H1 (cell line): ENCODE data around the gene TMEM254. TPM values are rescaled to one million over a fixed set of nuclear protein-coding genes. Genes with fewer than 3 reads are reported as not detected.

ENCODE experiments used
- CTCF ChIA-PET: fragments of 300-600 bp; sonication (Branson Sonifier 250); formaldehyde crosslinking; loops from one replicate; lab custom pipeline; 2021; ENCODE audit not compliant: partially characterized antibody; lab: Charles Lee
- POLR2A ChIA-PET: fragments of 300-600 bp; sonication (Branson Sonifier 250); formaldehyde crosslinking; loops from one replicate; lab custom pipeline; 2021; ENCODE audit warnings: inconsistent platforms; ENCODE audit not compliant: partially characterized antibody; lab: Charles Lee
- DNase-seq, 2 experiments: peaks; one replicate each; pipeline versions ENCODE4 v3.0.0 to v3.0.0-alpha.2; 2010 to 2022; ENCODE audit warnings: low spot score in 2 of 2, low read depth in 1 of 2, mixed read lengths in 1 of 2
- FAIRE-seq: peaks from 2 replicates; lab custom pipeline; 2011; peaks lifted over from hg19 to GRCh38; lab: Jason Lieb, UNC
- H2AFZ ChIP-seq: 2 replicates; pipeline ENCODE4 v1.8.1; 2012; ENCODE audit warnings: low read length, inconsistent platforms
- H2AK5ac ChIP-seq: 2 replicates; pipeline ENCODE4 v1.6.1; 2013; ENCODE audit warnings: low read depth, low read length
- H2BK120ac ChIP-seq: replicated peaks from 2 replicates; pipeline ENCODE3; 2013; ENCODE audit warnings: low read depth, low read length, inconsistent platforms
- H2BK12ac ChIP-seq: 2 replicates; pipeline ENCODE4 v1.6.1; 2013; ENCODE audit warnings: low read depth, low read length
- H2BK15ac ChIP-seq: 2 replicates; pipeline ENCODE4 v1.6.1; 2013; ENCODE audit warnings: low read length
- H2BK20ac ChIP-seq: 2 replicates; pipeline ENCODE4 v1.6.1; 2013; ENCODE audit warnings: low read length
- H2BK5ac ChIP-seq: 2 replicates; pipeline ENCODE4 v1.6.1; 2013; ENCODE audit warnings: low read depth, low read length
- H3K14ac ChIP-seq: 2 replicates; pipeline ENCODE4 v1.6.1; 2013; ENCODE audit warnings: inconsistent platforms; ENCODE audit not compliant: insufficient read length
- H3K18ac ChIP-seq: 2 replicates; pipeline ENCODE4 v1.6.1; 2013; ENCODE audit warnings: low read length; ENCODE audit errors: extremely low read depth
- H3K23ac ChIP-seq: 2 replicates; pipeline ENCODE4 v1.6.1; 2013; ENCODE audit warnings: inconsistent platforms; ENCODE audit not compliant: insufficient read length
- H3K23me2 ChIP-seq: 2 replicates; pipeline ENCODE4 v1.6.1; 2013; ENCODE audit warnings: low read depth, low read length
- H3K27ac ChIP-seq: 2 replicates; pipeline ENCODE4 v1.6.1; 2011; ENCODE audit warnings: low read depth, low read length, inconsistent platforms
- H3K27me3 ChIP-seq, 4 experiments: replicated peaks in 1 of 4; 1 replicate in 1 of 4; 2 replicates in 3 of 4; pipeline versions ENCODE4 v1.6.1 to v1.8.1; 2011 to 2013; ENCODE audit warnings: low read length in 3 of 4, mild to moderate bottlenecking in 3 of 4, inconsistent platforms in 2 of 4, mixed read lengths in 2 of 4, moderate library complexity in 1 of 4; ENCODE audit not compliant: control insufficient read depth in 3 of 4, insufficient read depth in 3 of 4; ENCODE audit errors: extremely low read depth in 1 of 4
- H3K36me3 ChIP-seq, 4 experiments: 2 replicates each; pipeline versions ENCODE4 v1.6.1 to v1.8.1; 2011 to 2013; ENCODE audit warnings: mild to moderate bottlenecking in 4 of 4, low read length in 3 of 4, moderate library complexity in 2 of 4, control low read depth in 1 of 4, inconsistent platforms in 1 of 4; ENCODE audit not compliant: insufficient read depth in 4 of 4, control insufficient read depth in 2 of 4
- H3K4ac ChIP-seq: replicated peaks from 2 replicates; pipeline ENCODE3; 2013; ENCODE audit warnings: low read length, low read depth, mixed read lengths, inconsistent platforms; ENCODE audit not compliant: insufficient read length
- H3K4me1 ChIP-seq, 4 experiments: replicated peaks in 1 of 4; 1 replicate in 1 of 4; 2 replicates in 3 of 4; pipeline versions ENCODE4 v1.6.1 to v1.8.1; 2011 to 2013; ENCODE audit warnings: low read length in 3 of 4, inconsistent platforms in 2 of 4, mixed read lengths in 1 of 4; ENCODE audit not compliant: insufficient read depth in 4 of 4, control insufficient read depth in 3 of 4
- H3K4me2 ChIP-seq, 2 experiments: 2 replicates each; pipeline versions ENCODE4 v1.6.1 to v1.8.1; 2011 to 2013; ENCODE audit warnings: low read depth in 2 of 2, low read length in 2 of 2, control low read depth in 1 of 2, inconsistent platforms in 1 of 2, mild to moderate bottlenecking in 1 of 2; ENCODE audit not compliant: insufficient read depth in 1 of 2
- H3K4me3 ChIP-seq, 4 experiments: fragments of 200-600, 300-600 bp in 1 of 4; sonication (generic), shearing (Covaris generic), sonication (Bioruptor Twin) in 1 of 4; 2 replicates each; pipeline versions ENCODE4 v1.5.1 to v1.8.1; 2011 to 2016; ENCODE audit warnings: low read length in 4 of 4, low read depth in 3 of 4, control low read depth in 2 of 4, inconsistent platforms in 2 of 4, mild to moderate bottlenecking in 2 of 4, mixed read lengths in 1 of 4, moderate library complexity in 1 of 4; ENCODE audit not compliant: insufficient read depth in 2 of 4; ENCODE audit errors: extremely low read depth in 1 of 4
- H3K56ac ChIP-seq: replicated peaks from 2 replicates; pipeline ENCODE3; 2013; ENCODE audit warnings: low read depth, mild to moderate bottlenecking, mixed read lengths, low read length, inconsistent platforms; ENCODE audit not compliant: insufficient read length
- H3K79me1 ChIP-seq: 2 replicates; pipeline ENCODE4 v1.6.1; 2013; ENCODE audit warnings: low read depth, low read length, control low read depth
- H3K79me2 ChIP-seq, 2 experiments: 2 replicates each; pipeline versions ENCODE4 v1.6.1 to v1.8.1; 2012 to 2013; ENCODE audit warnings: low read length in 2 of 2, mild to moderate bottlenecking in 2 of 2, inconsistent platforms in 1 of 2; ENCODE audit not compliant: insufficient read depth in 2 of 2, control insufficient read depth in 1 of 2
- H3K9ac ChIP-seq, 4 experiments: replicated peaks in 1 of 4; 1 replicate in 1 of 4; 2 replicates in 3 of 4; pipeline versions ENCODE4 v1.6.1 to v1.8.1; 2011 to 2013; ENCODE audit warnings: low read depth in 3 of 4, low read length in 3 of 4, control low read depth in 2 of 4, mild to moderate bottlenecking in 2 of 4, moderate library complexity in 2 of 4, inconsistent platforms in 1 of 4; ENCODE audit errors: extremely low read depth in 1 of 4
- H3K9me3 ChIP-seq, 2 experiments: 2 replicates each; pipeline versions ENCODE4 v1.6.1 to v1.8.1; 2012 to 2013; ENCODE audit warnings: mild to moderate bottlenecking in 2 of 2, moderate library complexity in 2 of 2, control low read depth in 1 of 2, inconsistent platforms in 1 of 2, low read depth in 1 of 2, low read length in 1 of 2, mixed read lengths in 1 of 2; ENCODE audit not compliant: insufficient read depth in 2 of 2
- H4K20me1 ChIP-seq, 2 experiments: replicated peaks in 1 of 2; 2 replicates each; pipeline versions ENCODE3 to v1.8.1; 2011 to 2013; ENCODE audit warnings: inconsistent platforms in 2 of 2, low read length in 2 of 2, mild to moderate bottlenecking in 1 of 2; ENCODE audit not compliant: insufficient read depth in 2 of 2, control insufficient read depth in 1 of 2
- H4K5ac ChIP-seq: 2 replicates; pipeline ENCODE4 v1.6.1; 2013; ENCODE audit warnings: low read length, low read depth, mixed read lengths, inconsistent platforms; ENCODE audit not compliant: insufficient read length
- H4K8ac ChIP-seq: 2 replicates; pipeline ENCODE4 v1.8.0; 2013; ENCODE audit warnings: mild to moderate bottlenecking, moderate library complexity, low read length, inconsistent platforms; ENCODE audit not compliant: insufficient read depth; ENCODE audit errors: extremely low read depth
- H4K91ac ChIP-seq: replicated peaks from 2 replicates; pipeline ENCODE3; 2013; ENCODE audit warnings: low read length, mixed read lengths, inconsistent platforms; ENCODE audit not compliant: insufficient read length
- KDM1A ChIP-seq: fragments of 200-600, 300-600 bp; sonication (generic); IDR thresholded peaks from 2 replicates; pipeline ENCODE4 v1.7.1; 2016; ENCODE audit warnings: mild to moderate bottlenecking, low read length, borderline replicate concordance
- RNF2 ChIP-seq: fragments of 200-900, 300-1000 bp; sonication (generic); IDR thresholded peaks from 2 replicates; pipeline ENCODE4 v1.7.1; 2016; ENCODE audit warnings: borderline replicate concordance, low read depth, mild to moderate bottlenecking, antibody characterized with exemption, low read length; ENCODE audit not compliant: poor library complexity, severe bottlenecking; ENCODE audit errors: missing control alignments
- SIN3A ChIP-seq, 2 experiments: IDR thresholded peaks in 1 of 2; conservative IDR thresholded peaks in 1 of 2; 2 replicates each; pipeline ENCODE4 v1.6.1; 2011 to 2012; ENCODE audit warnings: low read length in 2 of 2, improper control_type of control experiment in 1 of 2, low read depth in 1 of 2, mild to moderate bottlenecking in 1 of 2
- SP1 ChIP-seq: IDR thresholded peaks from 2 replicates; pipeline ENCODE4 v1.6.1; 2011; ENCODE audit warnings: low read depth, low read length
- WGBS, 2 experiments: shearing (Covaris generic) in 1 of 2; methylation state at CpG; one replicate each; pipeline versions ENCODE4 v1.1.6 to v1.1.7; 2013 to 2015; ENCODE audit warnings: low lambda C conversion rate in 2 of 2, mixed read lengths in 2 of 2, inconsistent platforms in 1 of 2, low coverage in 1 of 2, missing lambda C conversion rate in 1 of 2; ENCODE audit not compliant: insufficient replicate concordance in 2 of 2, insufficient coverage in 1 of 2, insufficient read length in 1 of 2; ENCODE audit errors: extremely low coverage in 1 of 2, missing lambda C conversion rate in 1 of 2; 5-methylcytosine and 5-hydroxymethylcytosine counted together
- polyA plus RNA-seq, 7 experiments: library from polyadenylated mRNA; depleted of rRNA in 3 of 7; stranded (reverse) in 5 of 7; unstranded in 2 of 7; fragments of >200 nt in 5 of 7; fragments of 200-250 nt in 2 of 7; gene quantifications; 1 replicate in 5 of 7; 2 replicates in 1 of 7; 4 replicates in 1 of 7; pipeline versions ENCODE4 v1.2.1 to v1.2.3, GENCODE V29; 2011 to 2013; ENCODE audit warnings: missing spikeins in 2 of 7, mixed read lengths in 2 of 7
- total RNA-seq: library from RNA; stranded (reverse); fragmentation: NEBNext Ultra II Directional; extraction: Animal tissue kit (Norgen Biotek cat#: 25700); gene quantifications from 2 replicates; pipeline ENCODE4 v1.2.1, GENCODE V29; 2021
- TF ChIP-seq, protein P1 (sequence below), 3 experiments: IDR thresholded peaks; 1 replicate in 2 of 3; 2 replicates in 1 of 3; pipeline versions ENCODE4 v1.5.1 to v1.6.1; 2011; ENCODE audit warnings: low read length in 3 of 3, mild to moderate bottlenecking in 3 of 3, inconsistent platforms in 2 of 3, low read depth in 1 of 3, moderate library complexity in 1 of 3; ENCODE audit not compliant: insufficient read depth in 1 of 3; ENCODE audit errors: control extremely low read depth in 1 of 3

The TMEM254 gene
- total and polyA plus RNA-seq, 2 of the 8 experiments (the other 6 are each of a cell fraction or from before 2014, with no cell fraction given): 26.9 to 61.2 TPM

DNA sequence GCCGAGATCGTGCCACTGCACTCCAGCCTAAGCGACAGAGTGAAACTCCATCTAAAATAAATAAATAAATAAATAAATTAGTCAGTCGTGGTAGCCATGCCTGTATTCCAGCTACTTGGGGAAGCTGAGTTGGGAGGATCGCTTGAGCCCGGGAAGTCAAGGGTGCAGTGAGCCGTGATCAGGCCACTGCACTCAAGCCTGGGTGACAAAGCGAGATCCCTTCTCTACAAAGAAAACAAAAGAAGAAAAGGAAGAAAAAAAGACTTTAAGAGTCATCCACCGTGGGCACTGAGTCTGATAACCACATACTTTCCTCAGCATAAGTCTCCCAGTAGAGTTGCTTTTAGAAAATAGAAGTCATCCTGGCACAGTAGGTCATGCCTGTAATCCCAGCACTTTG lies 2.6 kb downstream of the TMEM254 start:
- no peak overlapping the region for H2BK120ac ChIP-seq
- no peak overlapping the region for H3K18ac ChIP-seq
- POLR2A ChIA-PET: interaction anchor here (1.8 kb wide), 1 partner anchor 12 kb away, joined by 3 read pairs; no protein-coding TSS in a partner anchor
- no peak overlapping the region for H4K5ac ChIP-seq
- no peak overlapping the region for H2AFZ ChIP-seq
- FAIRE-seq (no peak), DNase-seq (no peak)
- H3K4me2 ChIP-seq: no peak overlapping the region
- 82% methylated on average over 9 of the region's 9 CpGs; no CpG with 5 or more reads in 1 of the 2 experiments for WGBS, 2 experiments
- CTCF ChIA-PET: interaction anchor here (0.8 kb wide), 1 partner anchor 22 kb away, joined by 6 read pairs; no protein-coding TSS in a partner anchor
- H4K91ac ChIP-seq: no peak overlapping the region
- H4K8ac ChIP-seq: no peak overlapping the region
- H3K56ac ChIP-seq: no peak overlapping the region
- no peaks in the 10 kb centered on the region for H3K27me3 ChIP-seq
- H2BK15ac ChIP-seq: no peak overlapping the region
- H2AK5ac ChIP-seq: no peak overlapping the region
- TF ChIP-seq, protein P1, sequence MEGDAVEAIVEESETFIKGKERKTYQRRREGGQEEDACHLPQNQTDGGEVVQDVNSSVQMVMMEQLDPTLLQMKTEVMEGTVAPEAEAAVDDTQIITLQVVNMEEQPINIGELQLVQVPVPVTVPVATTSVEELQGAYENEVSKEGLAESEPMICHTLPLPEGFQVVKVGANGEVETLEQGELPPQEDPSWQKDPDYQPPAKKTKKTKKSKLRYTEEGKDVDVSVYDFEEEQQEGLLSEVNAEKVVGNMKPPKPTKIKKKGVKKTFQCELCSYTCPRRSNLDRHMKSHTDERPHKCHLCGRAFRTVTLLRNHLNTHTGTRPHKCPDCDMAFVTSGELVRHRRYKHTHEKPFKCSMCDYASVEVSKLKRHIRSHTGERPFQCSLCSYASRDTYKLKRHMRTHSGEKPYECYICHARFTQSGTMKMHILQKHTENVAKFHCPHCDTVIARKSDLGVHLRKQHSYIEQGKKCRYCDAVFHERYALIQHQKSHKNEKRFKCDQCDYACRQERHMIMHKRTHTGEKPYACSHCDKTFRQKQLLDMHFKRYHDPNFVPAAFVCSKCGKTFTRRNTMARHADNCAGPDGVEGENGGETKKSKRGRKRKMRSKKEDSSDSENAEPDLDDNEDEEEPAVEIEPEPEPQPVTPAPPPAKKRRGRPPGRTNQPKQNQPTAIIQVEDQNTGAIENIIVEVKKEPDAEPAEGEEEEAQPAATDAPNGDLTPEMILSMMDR (IDR thresholded peaks at IDR 0.05; ENCODE audit: control extremely low read depth in 1 of 3, insufficient read depth in 1 of 3, low read depth in 1 of 3, low read length in 3 of 3): no peak
- no peak for TF ChIP-seq SIN3A (conservative IDR thresholded peaks at IDR 0.05 in 1 of 2, IDR thresholded peaks at IDR 0.05 in 1 of 2; ENCODE audit: low read depth in 1 of 2, low read length in 2 of 2)
- no peak for TF ChIP-seq RNF2
- TF ChIP-seq KDM1A: no peak
- no peak for TF ChIP-seq SP1
- no peaks in the 10 kb centered on the region; a peak in 1 of 8 replicates for H3K36me3 ChIP-seq
- no peaks in the 10 kb centered on the region for H3K9me3 ChIP-seq
- peaks cover 0 to 9% of the 10 kb centered on the region in 2 experiments; a peak in 2 of 4 replicates for H3K79me2 ChIP-seq
- peaks cover 9% of the 10 kb centered on the region for H3K23me2 ChIP-seq
- no peak overlapping the region for H3K27ac ChIP-seq
- H3K4me3 ChIP-seq: no peak overlapping the region
- H3K79me1 ChIP-seq: no peaks in the 10 kb centered on the region
- 0 out of 7 replicates have a peak, but pooled peaks cover 0 to 2% (median 0%) of the 10 kb centered on the region in 4 experiments for H3K4me1 ChIP-seq
- no peak overlapping the region for H2BK20ac ChIP-seq
- no peak overlapping the region for H3K23ac ChIP-seq
- H3K4ac ChIP-seq: no peak overlapping the region
- no peak overlapping the region for H3K14ac ChIP-seq
- H3K9ac ChIP-seq: no peak overlapping the region
- no peak overlapping the region for H2BK5ac ChIP-seq
- H2BK12ac ChIP-seq: no peak overlapping the region
- no peaks in the 10 kb centered on the region for H4K20me1 ChIP-seq
